GM19023 (cell line): Measurements from ENCODE around the gene NHEJ1.

Source experiments
- ATAC-seq: cut with Tn5 transposase; IDR thresholded peaks from one replicate; pipeline ENCODE4 v1.9.1; 2021; ENCODE audit warnings: mild to moderate bottlenecking, moderate library complexity; ENCODE audit not compliant: unreplicated experiment

Gene NHEJ1

DNA sequence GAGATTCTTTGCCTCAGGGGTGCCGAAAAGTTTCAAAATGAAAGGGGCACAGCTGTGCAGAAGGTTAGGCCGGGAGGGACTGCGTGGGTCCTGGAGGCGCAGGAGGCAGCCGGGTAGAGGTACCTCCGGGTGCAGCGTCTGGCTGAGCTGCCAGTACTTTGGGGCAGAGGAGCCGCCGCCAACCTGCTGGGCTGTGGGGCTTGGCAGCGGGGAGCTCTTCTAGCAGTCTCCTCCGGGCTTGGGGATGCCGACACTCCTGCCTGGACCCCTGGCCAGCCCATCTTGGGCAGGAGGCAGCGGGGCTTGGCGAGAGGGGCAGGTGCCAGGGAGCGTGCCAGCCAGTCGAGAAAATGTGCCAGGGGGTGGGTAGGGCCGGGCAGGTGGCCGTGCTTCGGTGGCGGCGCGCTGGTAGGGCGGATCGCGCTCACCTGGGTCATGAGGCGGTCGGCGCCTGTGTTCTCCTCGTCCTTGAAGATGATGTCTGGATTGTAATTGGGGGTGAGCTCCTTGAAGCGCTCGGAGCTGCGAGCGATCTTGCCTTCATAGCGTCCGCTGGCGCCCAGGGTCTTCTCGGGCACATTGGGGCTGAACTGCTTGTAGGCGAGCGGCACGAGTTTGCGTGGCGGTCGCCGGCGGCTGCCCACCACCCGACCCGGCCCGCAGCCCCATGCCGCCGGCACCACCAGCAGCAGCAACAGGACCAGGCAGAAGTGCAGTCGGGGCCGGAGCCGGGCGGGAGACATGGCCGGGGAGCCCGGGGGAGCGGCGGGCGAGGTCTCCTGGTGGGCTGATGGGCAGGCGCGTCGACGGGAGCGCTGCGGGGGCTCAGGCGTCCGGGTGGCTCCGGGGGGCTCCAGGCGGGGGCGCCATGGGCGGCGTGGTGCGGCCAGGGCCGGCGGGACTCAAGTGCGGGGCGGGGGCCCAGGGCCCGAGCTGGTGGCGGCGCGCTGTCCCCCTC lies 100.6 kb downstream of the NHEJ1 start:
- ATAC-seq = no peak

DNA sequence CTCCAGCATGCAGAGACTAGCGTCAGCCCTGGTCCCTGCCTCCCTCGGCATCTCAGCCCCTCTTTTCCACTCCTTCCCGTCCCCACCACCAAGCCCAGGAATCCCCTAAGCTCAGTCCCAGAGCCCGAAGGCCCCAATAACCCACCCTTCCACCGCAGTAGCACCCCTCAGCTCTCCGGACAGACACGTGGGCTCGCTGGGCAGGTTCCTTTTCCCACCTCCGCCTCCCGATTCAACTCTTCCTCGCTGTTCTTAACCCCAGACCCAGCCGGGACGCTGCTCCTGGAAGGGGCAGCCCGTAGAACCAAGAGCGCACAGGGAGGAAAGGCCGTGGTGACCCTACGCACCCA lies 101.3 kb downstream of the NHEJ1 start:
- ATAC-seq = no peak

DNA sequence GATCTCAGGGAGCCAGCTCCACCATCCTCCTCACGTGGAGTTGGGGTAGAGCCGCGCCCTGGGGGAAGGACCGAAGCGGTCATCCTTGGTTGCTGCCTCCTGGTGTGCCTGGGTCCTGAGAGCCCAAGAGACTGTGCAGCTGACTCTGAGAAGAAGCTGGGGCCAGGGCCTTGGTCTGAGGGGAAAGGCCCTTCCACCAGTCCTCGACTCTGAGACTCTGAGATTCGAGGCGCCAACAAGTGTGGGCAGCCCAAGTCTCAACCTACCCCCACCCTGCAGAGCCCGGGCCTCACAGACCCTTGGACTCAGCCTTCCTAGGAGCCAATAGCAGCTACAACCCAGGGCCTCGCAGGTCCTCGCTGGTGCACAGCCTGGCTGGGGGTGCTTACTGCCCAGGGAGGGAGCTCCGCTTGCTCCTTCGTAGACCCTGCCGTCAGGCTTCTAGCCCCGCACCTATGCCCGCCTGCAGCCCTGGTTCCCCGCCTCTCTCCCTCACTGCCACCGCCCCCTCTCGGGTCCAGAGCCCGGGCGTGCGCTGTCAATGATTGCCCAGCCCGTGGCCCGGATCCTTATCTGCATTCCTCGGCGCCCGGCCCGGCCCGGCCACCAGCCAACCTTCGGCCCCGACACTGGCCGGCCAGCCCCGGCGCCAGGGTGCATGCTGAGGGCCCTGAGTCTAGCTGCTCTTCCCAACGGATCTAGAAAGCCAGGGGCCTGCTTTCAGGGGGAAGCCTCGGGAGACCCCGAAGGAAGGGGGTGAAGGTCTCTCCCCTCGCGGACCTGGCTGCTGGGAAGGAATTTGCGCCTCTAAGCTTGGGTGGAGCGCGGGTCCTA lies 101.9 kb downstream of the NHEJ1 start:
- no peak for ATAC-seq

DNA sequence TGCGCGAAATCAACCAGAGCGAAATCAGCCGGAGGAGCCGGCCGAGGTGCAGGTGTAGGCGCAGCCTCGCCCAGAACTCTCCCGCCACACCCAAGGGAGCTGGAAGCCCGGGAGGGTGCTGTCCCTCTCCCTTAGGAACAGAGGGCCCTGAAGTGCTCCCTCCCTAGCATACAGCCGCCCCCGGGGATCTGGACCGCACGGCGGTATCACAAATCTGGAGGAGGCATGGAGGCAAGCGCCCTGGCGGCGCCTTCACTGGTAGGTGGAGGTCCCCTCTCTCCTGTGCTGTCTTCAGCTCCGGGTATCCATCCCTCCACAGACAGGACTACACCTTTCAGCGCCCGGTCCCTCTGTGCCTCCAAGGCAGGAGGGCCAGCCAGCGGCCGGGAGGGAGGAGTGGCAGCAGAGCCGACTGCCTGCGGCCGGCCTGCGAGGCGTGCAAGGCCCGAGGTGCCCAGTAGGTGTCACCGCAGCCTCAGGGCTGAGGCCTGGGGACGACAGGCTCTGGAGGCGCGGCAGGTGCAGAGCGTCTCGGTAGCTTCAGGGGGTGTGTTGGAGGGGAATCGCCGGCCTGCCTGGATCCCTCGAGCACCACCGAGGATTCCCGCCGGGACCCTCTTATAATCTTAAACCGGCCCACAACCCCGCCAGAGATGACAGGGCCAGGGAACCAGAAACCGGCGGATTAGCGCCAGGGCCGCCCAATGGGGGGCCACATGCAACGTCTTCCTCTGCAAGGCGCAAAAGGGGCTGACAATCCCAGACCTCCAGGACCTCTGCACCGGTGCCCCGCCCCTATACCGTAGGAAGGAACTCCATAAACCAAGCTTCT lies 102.7 kb downstream of the NHEJ1 start:
- ATAC-seq = peak; percentile 85

DNA sequence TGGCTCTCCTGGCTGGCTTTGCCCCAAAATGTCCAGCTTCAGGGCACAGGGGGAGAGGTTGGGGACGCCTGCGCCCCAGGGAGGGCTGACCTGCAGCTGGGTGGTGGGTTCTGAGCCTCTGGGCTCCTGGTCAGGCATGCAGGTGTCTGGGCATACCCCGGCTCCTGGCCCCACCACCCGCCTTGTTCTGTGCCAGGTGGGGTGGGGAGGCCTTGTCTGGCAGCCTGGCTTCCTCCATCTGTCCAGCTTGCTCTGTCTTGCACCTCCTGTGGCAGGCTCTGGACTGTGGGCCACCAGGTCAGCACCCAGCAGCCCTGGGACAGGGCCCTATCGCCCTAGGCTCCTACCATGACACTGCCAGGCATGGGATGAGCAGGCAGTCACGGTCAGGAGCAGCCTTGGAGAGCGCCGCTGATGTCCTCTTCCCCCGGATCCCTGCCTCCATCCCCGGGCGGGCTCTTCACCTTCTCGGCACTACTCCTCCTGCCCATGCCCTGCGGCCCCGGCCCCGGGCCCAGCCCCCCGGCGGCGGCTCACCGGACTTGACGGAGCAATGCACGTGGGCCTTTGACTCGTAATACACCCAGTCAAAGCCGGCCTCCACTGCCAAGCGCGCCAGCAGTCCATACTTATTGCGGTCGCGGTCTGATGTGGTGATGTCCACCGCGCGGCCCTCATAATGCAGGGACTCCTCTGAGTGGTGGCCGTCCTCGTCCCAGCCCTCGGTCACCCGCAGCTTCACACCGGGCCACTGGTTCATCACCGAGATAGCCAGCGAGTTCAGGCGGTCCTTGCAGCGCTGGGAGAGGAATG lies 103.5 kb downstream of the NHEJ1 start:
- no peak for ATAC-seq

DNA sequence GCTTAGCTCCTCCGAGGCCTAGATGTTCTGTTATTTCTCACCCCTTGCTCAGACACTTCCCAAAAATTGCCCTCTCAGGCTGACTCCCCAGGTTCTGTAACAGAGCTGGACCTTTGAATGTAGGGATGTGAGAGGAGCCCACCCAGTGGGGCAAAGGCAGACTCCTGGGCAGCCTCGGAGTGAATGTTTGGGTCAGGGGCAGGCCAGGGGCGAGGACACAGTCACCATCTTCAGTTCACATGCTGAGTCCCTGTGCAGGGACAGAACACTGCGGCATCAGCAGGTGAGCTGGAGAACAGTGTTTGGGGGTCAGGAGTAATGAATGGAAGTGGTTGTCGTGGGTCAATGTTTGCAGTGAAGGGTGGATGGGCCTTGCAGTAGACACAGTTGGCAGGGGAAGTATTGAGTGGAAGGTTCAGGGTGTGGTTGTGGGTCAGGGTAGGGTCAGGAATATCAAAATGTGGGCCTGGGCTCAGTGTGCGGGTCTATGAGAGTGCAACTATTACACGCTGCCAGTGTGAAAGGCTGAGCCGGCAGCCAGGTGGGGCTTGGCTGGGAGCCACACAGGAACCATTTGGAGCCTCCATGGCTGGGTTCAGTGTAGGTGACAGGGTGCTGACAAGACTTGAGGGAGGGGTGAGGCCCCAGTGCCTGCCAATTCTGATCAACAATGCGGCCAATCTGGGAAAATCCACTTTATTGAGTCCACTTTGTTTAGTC lies 104.3 kb downstream of the NHEJ1 start:
- ATAC-seq = no peak

DNA sequence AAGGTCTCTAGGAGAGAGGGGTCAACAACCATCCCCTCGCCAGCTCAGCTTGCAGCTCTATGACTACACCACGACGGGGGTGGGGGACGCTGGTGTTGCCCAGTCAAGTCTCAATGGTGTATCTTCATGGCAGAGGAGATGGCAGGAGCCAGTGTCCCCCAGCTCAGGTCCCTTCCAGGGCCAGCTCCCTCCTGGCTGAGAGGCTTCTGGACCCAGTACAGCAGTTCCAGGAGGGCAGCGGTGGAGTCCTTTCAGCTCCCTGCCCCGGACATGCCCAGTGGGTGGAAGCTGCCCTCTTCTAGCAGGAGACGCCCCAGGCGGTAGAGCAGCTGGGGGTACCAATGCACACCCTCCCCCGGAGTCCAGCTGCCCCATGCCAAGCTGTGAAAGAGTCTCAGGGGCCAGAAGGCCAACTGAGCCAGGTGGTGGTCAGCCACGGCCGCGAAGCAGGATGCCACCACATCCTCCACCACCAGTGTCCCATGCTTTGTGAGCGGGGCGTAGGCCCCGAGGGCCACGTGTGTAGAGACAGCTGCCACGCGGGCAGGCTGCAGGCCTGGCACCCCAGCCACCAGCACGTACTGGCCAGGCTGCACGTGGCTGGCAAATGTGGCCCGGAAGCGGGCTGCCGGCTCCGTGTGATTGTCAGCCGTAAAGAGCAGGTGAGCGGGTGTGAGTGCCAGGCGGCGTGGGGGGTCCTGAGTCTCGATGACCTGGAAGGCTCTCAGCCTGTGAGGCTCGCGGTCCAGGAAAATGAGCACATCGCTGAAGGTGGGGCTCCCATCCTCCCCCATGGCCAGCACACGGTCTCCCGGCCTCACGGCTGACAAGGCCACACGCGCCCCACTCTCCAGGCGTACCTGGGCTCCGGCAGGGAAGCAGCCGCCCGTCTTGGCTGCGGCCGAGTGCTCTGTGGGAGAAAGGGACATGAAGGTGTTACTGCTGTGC lies 105.4 kb downstream of the NHEJ1 start:
- no peak for ATAC-seq

DNA sequence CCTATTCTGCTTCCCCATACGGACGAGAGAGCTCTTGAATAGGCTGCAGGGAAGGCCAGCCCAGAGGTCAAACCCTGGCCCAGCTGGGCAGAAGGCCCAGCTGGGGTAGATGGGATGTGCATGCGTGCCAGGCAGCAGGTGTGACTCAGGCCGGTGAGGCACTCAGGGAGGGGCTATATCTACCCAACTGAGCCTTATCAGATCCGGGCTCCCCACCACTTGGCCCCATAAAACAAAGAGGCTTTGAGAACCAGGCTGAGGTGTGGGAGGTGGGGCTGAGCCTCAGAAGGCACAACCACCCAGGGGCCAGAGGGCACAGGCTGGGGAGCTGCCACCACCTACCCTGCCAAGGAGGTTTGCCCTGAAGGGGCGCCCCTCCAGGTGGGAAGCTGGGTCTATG lies 111.3 kb downstream of the NHEJ1 start:
- no peak for ATAC-seq

DNA sequence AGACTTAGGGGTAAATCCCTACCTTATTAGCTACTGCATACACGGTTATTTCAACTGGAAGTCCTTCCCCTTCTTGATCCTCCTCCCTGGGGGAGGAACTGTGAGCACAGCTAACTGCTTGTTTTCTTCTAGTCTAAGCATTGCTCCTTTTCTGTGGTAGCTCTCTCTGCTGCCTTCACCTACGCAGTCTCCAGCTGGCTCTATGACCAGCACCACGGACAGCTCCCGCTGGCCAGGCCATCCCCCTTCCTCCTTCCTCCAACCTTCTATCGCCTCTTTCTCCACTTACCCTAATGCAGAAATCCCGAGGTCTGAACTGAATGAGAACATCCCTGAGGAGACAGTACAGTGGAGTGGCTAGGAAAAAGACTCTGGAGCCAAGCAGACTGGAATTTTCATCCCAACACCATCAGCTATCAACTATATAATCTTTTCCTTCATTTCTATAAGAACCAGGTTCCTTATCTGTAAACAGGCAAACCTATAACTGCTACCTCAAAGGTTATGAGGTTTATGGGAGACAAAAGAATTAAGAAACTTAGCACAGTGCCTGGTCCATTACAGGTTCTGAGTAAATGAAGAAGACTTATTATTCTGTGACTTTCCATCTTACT lies 114.6 kb downstream of the NHEJ1 start:
- ATAC-seq = no peak

DNA sequence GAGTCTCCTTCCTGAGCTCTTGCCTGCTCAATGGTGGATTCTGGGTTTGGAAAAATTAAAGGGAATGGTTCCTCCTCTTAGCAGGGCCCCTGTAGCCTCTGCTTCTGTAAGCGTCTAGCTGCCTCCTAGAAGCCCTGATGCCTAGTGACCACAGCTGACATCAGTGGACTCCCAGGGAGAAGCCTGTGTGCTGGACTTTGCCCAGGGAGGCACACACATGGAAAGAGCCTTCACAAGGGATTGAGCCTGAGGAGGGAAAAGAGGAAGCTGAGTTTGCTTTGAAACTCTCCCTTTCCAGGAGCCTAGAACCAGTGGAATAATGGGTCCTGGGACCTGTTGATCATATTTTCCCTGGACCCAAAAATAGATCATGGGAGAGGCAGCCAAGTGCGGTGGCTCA lies 117.9 kb downstream of the NHEJ1 start:
- ATAC-seq = no peak

DNA sequence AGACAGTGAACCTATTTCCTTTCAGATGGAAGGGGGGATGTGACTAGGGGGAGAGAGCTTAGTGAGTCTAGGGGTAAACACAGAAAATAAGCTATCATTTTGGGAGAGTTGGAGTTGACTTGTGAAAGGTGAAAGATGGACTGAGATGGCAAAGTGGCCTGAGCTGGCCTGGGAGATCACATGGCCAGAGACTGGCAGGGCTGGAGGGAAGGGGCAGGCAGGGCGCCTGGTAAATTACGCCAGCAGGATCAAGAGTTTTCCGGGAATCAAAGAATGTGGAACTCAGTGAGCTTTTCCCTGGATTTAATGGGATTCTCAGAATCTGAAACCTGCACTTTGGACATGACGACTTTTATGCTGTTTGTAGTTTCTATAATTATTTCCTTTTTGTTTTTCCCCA lies 118.5 kb downstream of the NHEJ1 start:
- no peak for ATAC-seq

DNA sequence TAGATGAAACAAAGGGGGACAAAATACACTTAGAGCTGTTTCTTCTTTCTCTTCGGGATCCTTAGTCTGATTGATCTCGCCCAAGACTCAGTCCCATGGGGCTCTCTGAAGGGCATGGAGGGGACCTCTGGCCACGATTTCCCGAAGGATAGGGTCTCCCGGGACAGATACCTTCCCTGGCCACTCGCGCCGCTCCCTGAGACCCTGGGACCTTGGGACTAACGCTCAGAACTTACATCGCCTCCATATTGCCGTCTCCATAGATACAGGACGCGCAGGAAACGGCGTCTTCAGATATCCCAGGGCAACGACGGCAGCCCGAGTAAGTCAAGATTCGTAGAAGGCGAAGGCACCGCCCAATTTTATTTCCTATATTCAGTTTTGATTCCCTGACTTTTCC lies 119.4 kb downstream of the NHEJ1 start, which contains the start of gene CFAP65:
Gene CFAP65, minus strand, starts transcription at position 265 of the 400 bp plus-strand sequence. CDS start 2,468 bp downstream, outside the sequence.
- no peak for ATAC-seq

DNA sequence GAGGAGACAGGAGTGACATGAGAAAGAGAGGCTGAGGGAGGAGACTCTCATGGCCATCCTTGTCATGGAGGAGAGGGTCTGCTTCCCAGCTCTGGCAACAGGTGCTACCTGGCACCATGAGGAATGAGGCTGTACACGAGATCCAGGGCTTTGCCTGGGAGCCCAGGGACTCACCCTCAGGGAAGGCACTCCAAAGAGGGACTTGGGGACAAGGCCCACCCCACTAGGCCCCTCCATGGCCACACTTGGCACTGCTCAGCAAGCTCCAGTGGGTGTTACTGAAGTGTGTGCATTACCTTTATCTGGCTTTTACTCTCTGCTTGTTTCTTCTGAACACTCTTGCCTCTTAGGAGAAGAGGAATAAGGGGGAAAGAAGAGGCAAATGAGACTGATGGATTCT lies 122.0 kb downstream of the NHEJ1 start:
- no peak for ATAC-seq

DNA sequence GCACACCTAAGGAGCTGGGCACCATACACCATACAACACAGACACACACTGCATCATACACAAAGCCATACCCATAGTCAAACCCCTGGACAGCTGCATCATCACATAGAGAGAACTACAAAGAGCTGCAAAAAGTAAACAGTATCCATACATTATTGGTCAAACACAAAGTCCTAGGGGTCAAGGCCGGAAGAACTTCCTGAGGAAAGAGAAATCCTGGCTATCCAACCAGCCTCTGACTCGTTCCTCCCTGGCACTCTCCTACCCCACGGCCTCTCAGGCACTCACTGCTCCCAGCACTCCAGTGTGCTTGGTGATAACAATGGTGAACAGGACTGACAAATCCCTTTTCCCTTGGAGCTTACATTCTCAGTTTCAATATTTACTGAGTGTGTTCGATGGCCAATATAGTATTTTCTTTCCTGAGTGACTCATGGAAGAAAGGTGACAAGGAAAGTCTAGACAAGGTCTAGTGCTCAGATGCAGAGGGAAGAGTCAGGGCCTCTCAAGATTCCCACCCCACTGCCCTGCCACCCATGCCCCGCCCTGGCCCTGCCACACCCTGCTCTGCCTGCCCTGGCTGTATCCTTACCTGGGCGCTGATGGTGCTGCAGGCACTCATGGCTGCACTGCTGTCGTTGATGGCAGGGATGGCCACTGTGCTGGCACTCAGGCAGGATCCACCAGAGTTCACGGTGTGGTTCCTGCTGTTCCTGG lies 122.7 kb downstream of the NHEJ1 start:
- ATAC-seq = no peak

DNA sequence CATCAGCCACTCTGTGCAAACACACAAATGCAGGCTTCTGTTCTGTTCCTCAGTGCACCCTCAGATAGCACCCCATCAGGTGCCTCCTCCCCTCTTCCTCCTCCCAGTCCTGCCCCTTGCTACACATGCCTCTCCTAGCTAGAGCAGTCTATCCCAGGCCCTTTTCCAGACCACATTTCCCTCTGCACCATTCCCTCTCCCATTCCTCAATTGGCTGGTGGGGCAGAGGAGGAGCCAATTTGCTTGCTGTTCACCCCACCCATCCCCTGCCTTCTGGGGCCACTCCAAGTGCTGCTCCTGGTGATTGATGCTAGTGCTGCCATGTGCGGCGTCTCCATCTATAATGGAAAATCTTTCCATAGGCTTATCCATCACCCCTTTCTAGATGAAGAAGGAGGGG lies 124.7 kb downstream of the NHEJ1 start:
- ATAC-seq = no peak

DNA sequence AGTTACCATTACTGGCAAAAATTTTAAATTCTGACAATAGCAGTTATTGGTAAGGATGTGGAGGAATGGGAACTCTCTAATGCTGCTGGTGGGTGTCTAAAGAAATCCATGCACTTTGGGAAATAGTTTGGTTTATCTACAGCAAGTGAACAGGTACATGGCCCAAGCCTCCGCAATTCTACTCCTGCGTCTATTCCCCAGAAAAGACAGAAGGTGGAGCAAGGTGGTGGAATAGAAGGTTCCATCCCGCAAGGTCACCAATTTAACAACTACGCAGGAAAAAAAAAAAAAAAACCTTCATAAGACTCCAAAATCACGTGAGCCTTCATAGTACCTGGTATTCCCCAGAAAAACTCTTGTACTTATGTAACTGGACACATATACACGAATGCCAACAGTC lies 125.8 kb downstream of the NHEJ1 start:
- ATAC-seq = no peak

DNA sequence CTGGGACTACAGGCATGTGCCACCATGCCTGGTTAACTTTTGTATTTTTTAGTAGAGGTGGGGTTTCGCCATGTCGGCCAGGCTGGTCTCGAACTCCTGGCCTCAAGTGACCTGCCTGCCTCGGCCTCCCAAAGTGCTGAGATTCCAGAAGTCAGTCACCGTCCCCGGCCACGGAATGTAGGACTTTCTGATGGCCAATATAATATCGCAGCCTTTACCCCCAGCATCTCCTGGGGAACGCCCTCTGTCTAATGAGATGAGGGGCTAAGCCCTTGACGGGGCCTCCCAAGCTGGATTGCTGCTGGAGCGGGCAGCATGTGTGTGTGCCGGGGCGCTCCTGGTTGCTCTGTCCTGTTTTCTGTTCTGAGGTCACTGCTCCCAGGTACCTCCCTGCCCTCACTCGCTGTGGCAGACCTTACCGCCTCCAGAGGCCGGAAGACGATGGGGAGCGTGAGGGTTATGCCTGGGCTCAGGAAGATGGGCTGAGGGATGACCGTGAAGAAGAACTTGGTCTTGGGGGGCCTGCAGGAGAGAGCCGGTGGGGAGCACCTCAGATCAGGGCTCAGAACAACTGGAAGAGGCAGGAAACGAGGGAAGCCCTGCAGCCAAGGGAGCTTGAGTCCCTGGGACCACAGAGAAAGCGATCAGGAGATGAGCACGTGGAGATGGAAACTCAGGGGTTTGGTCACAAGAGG lies 128.4 kb downstream of the NHEJ1 start:
- no peak for ATAC-seq
